ENCODE data around the gene ST6GALNAC5. TPM values are rescaled to one million over a fixed set of nuclear protein-coding genes. Genes with fewer than 3 reads are reported as not detected.

The ST6GALNAC5 gene
- total RNA-seq, 4 donors from 2014 or later = 3.6 to 23.4 (median 11.0) TPM

DNA sequence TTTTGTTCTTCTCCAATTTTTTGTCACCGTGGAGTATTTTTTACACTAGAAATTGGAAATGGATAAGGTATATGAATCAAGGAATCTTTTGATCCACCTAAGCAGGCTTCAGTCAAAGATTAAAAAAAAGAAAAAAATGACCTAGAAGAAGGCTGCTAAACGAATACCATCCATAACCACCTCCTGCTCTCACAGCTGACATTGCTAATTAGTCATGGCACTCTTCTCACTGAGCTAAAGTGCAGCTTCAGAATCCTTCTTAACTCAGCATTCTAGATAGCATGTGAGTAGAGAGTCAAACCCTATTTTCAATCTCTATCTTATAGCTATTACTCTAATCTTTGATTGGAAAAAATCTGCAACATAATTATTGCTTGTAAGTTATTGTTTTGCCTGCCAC, 40.2 kb upstream of the ST6GALNAC5 start:
- no peaks in the 10 kb centered on the region for H3K36me3 ChIP-seq
- no peak overlapping the region for H3K4me3 ChIP-seq
- 50 to 60% methylated on average over 2 of the region's 2 CpGs for WGBS, 2 donors (ENCODE audit: low coverage in 1 of 2)
- H3K4me1 ChIP-seq = no peaks in the 10 kb centered on the region
- TF ChIP-seq EP300 (IDR thresholded peaks at IDR 0.05) = no peak
- TF ChIP-seq, protein P1, sequence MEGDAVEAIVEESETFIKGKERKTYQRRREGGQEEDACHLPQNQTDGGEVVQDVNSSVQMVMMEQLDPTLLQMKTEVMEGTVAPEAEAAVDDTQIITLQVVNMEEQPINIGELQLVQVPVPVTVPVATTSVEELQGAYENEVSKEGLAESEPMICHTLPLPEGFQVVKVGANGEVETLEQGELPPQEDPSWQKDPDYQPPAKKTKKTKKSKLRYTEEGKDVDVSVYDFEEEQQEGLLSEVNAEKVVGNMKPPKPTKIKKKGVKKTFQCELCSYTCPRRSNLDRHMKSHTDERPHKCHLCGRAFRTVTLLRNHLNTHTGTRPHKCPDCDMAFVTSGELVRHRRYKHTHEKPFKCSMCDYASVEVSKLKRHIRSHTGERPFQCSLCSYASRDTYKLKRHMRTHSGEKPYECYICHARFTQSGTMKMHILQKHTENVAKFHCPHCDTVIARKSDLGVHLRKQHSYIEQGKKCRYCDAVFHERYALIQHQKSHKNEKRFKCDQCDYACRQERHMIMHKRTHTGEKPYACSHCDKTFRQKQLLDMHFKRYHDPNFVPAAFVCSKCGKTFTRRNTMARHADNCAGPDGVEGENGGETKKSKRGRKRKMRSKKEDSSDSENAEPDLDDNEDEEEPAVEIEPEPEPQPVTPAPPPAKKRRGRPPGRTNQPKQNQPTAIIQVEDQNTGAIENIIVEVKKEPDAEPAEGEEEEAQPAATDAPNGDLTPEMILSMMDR (IDR thresholded peaks at IDR 0.05) = no peak
- no peak for TF ChIP-seq POLR2AphosphoS5 (IDR thresholded peaks at IDR 0.05)
- no peak for TF ChIP-seq POLR2A (IDR thresholded peaks at IDR 0.05)
- H3K27ac ChIP-seq = no peak overlapping the region
- no peak for ATAC-seq
- H3K9me3 ChIP-seq = no peaks in the 10 kb centered on the region
- H3K27me3 ChIP-seq = no peaks in the 10 kb centered on the region

DNA sequence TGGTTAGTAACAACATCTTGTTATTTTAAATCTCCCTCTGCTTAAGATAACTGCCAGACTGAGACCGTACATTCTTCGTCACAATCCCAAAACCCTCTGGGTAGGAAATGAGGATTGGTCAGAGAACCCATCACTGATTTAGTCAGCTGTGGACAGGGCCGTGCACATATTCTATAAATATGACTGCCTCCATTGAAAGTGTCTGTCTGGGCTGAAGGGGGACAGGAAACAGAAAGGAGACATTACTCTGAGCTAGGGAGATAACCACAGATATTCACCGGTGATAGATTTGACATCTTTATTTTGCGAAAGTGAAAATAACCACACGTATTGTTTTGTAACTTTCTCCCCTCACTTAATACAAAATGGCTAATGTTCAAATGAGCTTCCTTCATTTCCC, 36.9 kb upstream of the ST6GALNAC5 start:
- TF ChIP-seq EP300 (IDR thresholded peaks at IDR 0.05) = no peak
- TF ChIP-seq POLR2AphosphoS5 (IDR thresholded peaks at IDR 0.05) = no peak
- TF ChIP-seq, protein P1 (IDR thresholded peaks at IDR 0.05) = no peak
- TF ChIP-seq POLR2A (IDR thresholded peaks at IDR 0.05) = no peak
- 55 to 57% methylated on average over 6 of the region's 6 CpGs for WGBS, 2 donors (ENCODE audit: low coverage in 1 of 2)

DNA sequence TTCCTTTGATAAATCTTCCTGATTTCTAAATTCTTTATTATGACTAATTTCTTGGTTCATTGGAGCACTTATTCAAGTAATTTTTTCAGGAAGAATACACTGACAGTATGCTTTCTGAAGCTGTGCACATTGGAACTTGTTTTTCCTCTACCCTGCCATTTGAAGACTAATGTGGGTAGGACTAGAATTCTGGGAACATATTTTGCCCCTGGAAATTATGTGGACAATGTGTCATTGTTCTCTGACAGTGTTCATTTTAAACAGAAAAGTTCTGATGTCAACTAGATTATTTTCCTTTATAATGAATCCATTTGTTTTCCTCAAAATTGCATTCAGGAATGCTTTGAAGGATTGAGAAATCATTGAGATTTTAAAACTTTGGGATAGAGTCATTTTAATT, 34.8 kb upstream of the ST6GALNAC5 start:
- no peaks in the 10 kb centered on the region for H3K27me3 ChIP-seq
- no peak overlapping the region for H3K4me3 ChIP-seq
- no peaks in the 10 kb centered on the region for H3K36me3 ChIP-seq
- no peak overlapping the region for H3K27ac ChIP-seq
- no peaks in the 10 kb centered on the region for H3K4me1 ChIP-seq
- TF ChIP-seq EP300 (IDR thresholded peaks at IDR 0.05) = no peak
- TF ChIP-seq POLR2AphosphoS5 (IDR thresholded peaks at IDR 0.05) = no peak
- no peak for TF ChIP-seq POLR2A (IDR thresholded peaks at IDR 0.05)
- TF ChIP-seq, protein P1 (IDR thresholded peaks at IDR 0.05) = no peak
- no peaks in the 10 kb centered on the region for H3K9me3 ChIP-seq
- no peak for ATAC-seq

More for the DNA sequence above, 36.9 kb upstream of the ST6GALNAC5 start:
- no peak for ATAC-seq
- H3K27me3 ChIP-seq = no peaks in the 10 kb centered on the region
- H3K9me3 ChIP-seq = no peaks in the 10 kb centered on the region
- H3K4me3 ChIP-seq = no peak overlapping the region
- no peak overlapping the region for H3K27ac ChIP-seq
- no peaks in the 10 kb centered on the region for H3K36me3 ChIP-seq
- H3K4me1 ChIP-seq = no peaks in the 10 kb centered on the region

DNA sequence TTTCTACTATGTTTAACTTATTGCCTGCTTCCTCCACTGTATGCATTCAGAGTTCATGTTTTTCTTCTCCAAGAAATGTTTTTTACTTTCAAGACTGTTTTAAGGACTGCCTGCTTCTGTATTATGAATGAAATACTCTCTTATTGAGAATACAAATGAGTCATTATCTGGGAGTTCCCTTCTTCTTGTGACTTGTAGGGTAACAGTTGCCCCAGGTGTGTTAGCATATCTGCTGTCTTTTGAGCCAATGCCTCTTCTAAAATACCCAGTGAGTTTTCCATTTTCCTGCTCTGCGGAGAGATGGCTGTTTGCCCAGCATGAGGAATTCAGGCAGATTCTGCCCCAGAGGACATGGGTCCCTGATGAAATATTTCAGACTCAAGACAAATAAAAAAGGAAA, 34.1 kb upstream of the ST6GALNAC5 start:
- Histone ChIP-seq H3K9me3 (no peaks in the 10 kb centered on the region), H3K4me1 (no peaks in the 10 kb centered on the region), H3K36me3 (no peaks in the 10 kb centered on the region), H3K4me3 (no peak overlapping the region), H3K27me3 (no peaks in the 10 kb centered on the region), H3K27ac (no peak overlapping the region)
- no peak for TF ChIP-seq POLR2AphosphoS5 (IDR thresholded peaks at IDR 0.05)
- ATAC-seq = no peak
- WGBS, 2 donors (ENCODE audit: low coverage in 1 of 2) = 40 to 100% methylated on average over 1 of the region's 1 CpG

DNA sequence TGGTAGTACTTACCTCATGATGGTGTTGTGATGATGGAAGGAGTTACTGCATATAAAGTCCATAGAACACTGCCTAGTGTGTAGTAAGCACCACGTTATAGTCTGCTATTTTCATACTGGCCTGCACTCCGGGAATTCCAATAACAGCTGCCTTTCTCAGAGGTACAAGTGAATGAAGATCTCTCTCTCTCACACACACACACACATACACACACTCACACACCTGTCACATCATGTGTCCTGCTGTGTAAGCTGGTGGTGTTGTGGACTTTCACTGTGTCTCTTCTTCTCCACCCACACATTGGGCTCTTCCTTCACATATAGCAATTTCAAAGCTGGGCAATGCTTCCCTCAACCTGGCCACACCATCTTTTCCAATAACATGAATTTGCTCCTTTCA, 33.4 kb upstream of the ST6GALNAC5 start:
- Histone ChIP-seq H3K4me3 (no peak overlapping the region), H3K36me3 (no peaks in the 10 kb centered on the region), H3K4me1 (no peaks in the 10 kb centered on the region), H3K27me3 (no peaks in the 10 kb centered on the region), H3K9me3 (no peaks in the 10 kb centered on the region), H3K27ac (no peak overlapping the region)
- no peak for TF ChIP-seq POLR2A (IDR thresholded peaks at IDR 0.05)
- WGBS, 2 donors (ENCODE audit: low coverage in 1 of 2) = 87 to 100% methylated on average over 2 of the region's 2 CpGs
- no peak for ATAC-seq

DNA sequence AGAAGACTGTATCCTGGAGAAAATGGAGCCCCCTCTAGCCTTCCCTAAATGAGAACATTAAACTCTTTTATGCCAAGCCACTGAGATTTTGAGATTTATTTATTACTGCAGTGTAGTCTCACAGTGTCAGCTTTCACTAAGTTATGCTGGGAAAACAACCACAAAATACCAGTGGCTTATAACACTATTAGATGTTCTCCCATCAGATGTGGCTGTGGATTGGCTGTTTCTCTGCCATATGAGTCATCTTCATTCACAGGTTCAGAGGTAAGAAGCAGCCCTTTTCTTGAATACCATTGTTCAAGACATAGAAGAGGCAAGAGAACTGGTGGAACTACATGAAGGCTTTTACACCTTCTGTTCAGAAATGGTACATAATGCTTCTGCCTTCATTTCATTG, 32.1 kb upstream of the ST6GALNAC5 start:
- H3K4me1 ChIP-seq = no peaks in the 10 kb centered on the region
- no peak for ATAC-seq
- H3K9me3 ChIP-seq = no peaks in the 10 kb centered on the region
- TF ChIP-seq, protein P1 (IDR thresholded peaks at IDR 0.05) = no peak
- TF ChIP-seq EP300 (IDR thresholded peaks at IDR 0.05) = no peak
- no peaks in the 10 kb centered on the region for H3K27me3 ChIP-seq
- no peaks in the 10 kb centered on the region for H3K36me3 ChIP-seq
- no peak overlapping the region for H3K27ac ChIP-seq
- H3K4me3 ChIP-seq = no peak overlapping the region
